HG02885 (cell line): ENCODE results near the gene ZACN.

ENCODE experiments used
- ATAC-seq: cut with Tn5 transposase; IDR thresholded peaks from one replicate; pipeline ENCODE4 v1.9.1; 2021; ENCODE audit warnings: mild to moderate bottlenecking; ENCODE audit not compliant: unreplicated experiment, poor library complexity

Gene ZACN

GRCh38 chr17:76080768-76081287 lies 1.8 kb downstream of the ZACN start:
- no peak for ATAC-seq

- ATAC-seq, result no peak
Measured at GRCh38 chr17:76081295-76082210, 2.6 kb downstream of the ZACN start.

- no peak for ATAC-seq
Measured at GRCh38 chr17:76082326-76083251, 3.6 kb downstream of the ZACN start.

GRCh38 chr17:76083536-76084182 lies 4.7 kb downstream of the ZACN start:
- ATAC-seq, result no peak

GRCh38 chr17:76085066-76085730 lies 6.2 kb downstream of the ZACN start:
- no peak for ATAC-seq

GRCh38 chr17:76085731-76086366 lies 6.9 kb downstream of the ZACN start:
- ATAC-seq, result no peak

- ATAC-seq, result no peak
Measured at GRCh38 chr17:76086384-76086783, 7.4 kb downstream of the ZACN start.

- ATAC-seq, result no peak
Measured at GRCh38 chr17:76087531-76087930, 8.5 kb downstream of the ZACN start.

GRCh38 chr17:76088041-76088867 lies 9.3 kb downstream of the ZACN start:
- ATAC-seq, result no peak

- ATAC-seq, result no peak
Measured at GRCh38 chr17:76088868-76089576, 10.0 kb downstream of the ZACN start.

GRCh38 chr17:76089680-76090516 lies 10.9 kb downstream of the ZACN start:
- no peak for ATAC-seq

- no peak for ATAC-seq
Measured at GRCh38 chr17:76090517-76091129, 11.6 kb downstream of the ZACN start.

- no peak for ATAC-seq
Measured at GRCh38 chr17:76091526-76092286, 12.7 kb downstream of the ZACN start.

- no peak for ATAC-seq
Measured at GRCh38 chr17:76092526-76093413, 13.8 kb downstream of the ZACN start.

GRCh38 chr17:76094046-76094445 lies 15.1 kb downstream of the ZACN start:
- no peak for ATAC-seq
